Lower leg skin (tissue), 4 donors: Measurements from ENCODE around the gene MTSS2. TPM values are rescaled to one million over a fixed set of nuclear protein-coding genes. Genes with fewer than 3 reads are reported as not detected.

Source experiments
- DNase-seq, 2 donors: peaks; one replicate each; pipeline ENCODE4 v3.0.0-alpha.2; 2019; ENCODE audit warnings: low spot score in 2 of 2
- H3K4me3 ChIP-seq: fragments of 200-600 bp; sonication (generic); 2 replicates; pipeline ENCODE4 v1.5.1; 2017; ENCODE audit warnings: mild to moderate bottlenecking, low read depth; ENCODE audit not compliant: poor library complexity, severe bottlenecking
- POLR2A ChIP-seq, 2 donors: fragments of 450-650 bp; IDR thresholded peaks; one replicate each; pipeline ENCODE4 v1.6.1; 2016 to 2017; ENCODE audit warnings: antibody characterized with exemption in 2 of 2, mild to moderate bottlenecking in 1 of 2, moderate library complexity in 1 of 2
- WGBS, 2 donors: methylation state at CpG; one replicate each; pipeline ENCODE4 v1.1.5; 2018; 5-methylcytosine and 5-hydroxymethylcytosine counted together
- intact Hi-C: fragments of 100-400 bp; cut with DNase I; formaldehyde crosslinking; loops from one replicate; pipeline ENCODE4 v1.15.0; 2023; ENCODE audit warnings: low total_unique reads
- total RNA-seq, 4 donors: library from RNA; depleted of rRNA; stranded (reverse); fragments of >200 nt; gene quantifications; one replicate each; pipeline ENCODE4 v1.1.0, GENCODE V29; 2016
- TF ChIP-seq, protein P1 (sequence below), 3 donors: fragments of 450-650 bp; IDR thresholded peaks; one replicate each; pipeline ENCODE4 v1.5.1; 2016; ENCODE audit warnings: antibody characterized with exemption in 3 of 3, mild to moderate bottlenecking in 3 of 3, moderate library complexity in 2 of 3

Gene MTSS2
- total RNA-seq, 4 donors from 2014 or later: 18.4 to 55.5 (median 25.2) TPM

DNA sequence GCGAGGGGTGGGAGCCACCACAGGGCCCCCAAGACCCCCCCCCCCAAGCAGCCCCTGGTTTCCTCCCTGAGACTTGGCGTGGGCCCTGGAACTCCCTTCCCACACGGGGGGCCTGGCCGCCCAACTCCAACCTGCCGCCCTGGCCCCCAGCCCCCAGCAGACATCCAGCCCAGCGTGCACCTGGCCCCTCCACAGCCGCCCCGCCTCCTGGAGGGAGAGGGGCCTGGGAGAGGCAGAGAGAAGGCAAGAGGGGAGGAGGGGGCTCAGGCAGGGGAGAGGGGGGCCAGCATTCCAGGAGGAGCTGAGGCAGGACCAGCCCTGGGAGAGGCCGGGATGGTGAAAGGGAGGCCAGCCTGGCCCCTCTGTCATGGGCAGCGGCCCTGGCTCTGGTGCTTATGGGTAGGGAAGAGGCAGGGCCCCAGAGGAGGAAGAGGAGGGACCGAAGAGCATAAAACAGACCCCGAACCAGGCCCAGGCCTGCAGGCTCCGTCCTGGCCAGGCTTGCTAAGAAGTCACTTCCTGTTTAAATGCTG is 22.8 kb downstream of the MTSS2 start:
- intact Hi-C loops: no loop called here
- 79 to 86% methylated on average over 11 to 13 of the region's 13 CpGs for WGBS, 2 donors

DNA sequence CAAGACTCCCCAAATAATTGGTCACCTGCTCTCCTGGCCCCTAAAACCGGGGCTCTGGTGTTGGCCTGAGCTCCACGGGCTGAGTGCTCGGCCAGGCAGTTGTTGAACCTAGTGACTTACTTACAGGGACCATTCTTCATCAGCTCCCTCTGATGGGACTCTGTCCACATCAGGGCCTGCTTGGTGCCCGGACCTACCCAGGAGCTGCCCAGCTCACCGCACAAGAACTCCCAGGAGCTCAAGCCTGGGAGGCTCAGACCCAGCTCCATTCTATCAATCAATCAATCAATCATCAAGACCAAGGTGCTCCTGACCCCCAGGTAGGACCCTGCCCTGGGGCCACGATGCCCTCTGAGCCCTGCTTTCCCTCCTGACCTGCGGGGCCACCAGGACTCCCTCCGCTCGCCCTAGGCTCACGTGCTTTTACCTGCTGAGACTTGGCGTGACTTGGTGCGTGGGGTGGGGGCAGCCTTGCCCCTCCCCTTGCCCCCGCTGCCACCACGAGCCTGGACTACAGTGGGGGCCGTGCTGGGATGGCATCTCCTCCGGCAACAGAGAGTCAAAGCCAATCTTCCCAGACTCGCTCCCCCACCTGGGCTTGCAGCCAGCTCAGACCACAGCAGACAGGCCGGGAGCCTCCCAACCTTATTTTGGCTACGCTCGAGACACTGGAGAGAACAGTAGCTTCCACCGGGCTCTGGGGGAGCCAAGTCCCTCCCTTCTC is 23.8 kb downstream of the MTSS2 start:
- DNase-seq: peak in 1 of 2 donors; percentile 84

More for the DNA sequence above, 22.8 kb downstream of the MTSS2 start:
- no peak for TF ChIP-seq POLR2A (IDR thresholded peaks at IDR 0.05)
- no peak for DNase-seq
- no peak overlapping the region for H3K4me3 ChIP-seq

DNA sequence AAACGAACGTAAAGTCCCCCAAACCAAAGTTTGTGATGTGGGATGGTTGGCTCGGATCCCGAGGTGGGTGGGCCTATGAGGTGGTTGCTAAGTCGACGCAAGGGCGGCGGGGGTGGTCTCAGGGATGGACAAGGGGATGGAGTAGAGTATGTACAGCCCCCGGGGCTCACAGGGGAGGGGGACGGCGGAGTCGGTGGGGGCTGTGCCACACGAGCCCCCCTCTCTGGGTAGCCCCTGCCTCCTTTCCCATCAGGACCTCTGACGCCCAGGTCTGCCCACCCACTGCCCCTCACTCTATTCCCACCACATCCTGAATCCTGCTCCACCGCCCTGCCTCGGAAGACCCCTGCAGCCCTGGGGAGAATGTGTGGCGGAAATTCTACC is 24.3 kb downstream of the MTSS2 start:
- intact Hi-C loops: no loop called here
- no peak for DNase-seq
- no peak overlapping the region for H3K4me3 ChIP-seq
- TF ChIP-seq POLR2A (IDR thresholded peaks at IDR 0.05): no peak
- TF ChIP-seq, protein P1, sequence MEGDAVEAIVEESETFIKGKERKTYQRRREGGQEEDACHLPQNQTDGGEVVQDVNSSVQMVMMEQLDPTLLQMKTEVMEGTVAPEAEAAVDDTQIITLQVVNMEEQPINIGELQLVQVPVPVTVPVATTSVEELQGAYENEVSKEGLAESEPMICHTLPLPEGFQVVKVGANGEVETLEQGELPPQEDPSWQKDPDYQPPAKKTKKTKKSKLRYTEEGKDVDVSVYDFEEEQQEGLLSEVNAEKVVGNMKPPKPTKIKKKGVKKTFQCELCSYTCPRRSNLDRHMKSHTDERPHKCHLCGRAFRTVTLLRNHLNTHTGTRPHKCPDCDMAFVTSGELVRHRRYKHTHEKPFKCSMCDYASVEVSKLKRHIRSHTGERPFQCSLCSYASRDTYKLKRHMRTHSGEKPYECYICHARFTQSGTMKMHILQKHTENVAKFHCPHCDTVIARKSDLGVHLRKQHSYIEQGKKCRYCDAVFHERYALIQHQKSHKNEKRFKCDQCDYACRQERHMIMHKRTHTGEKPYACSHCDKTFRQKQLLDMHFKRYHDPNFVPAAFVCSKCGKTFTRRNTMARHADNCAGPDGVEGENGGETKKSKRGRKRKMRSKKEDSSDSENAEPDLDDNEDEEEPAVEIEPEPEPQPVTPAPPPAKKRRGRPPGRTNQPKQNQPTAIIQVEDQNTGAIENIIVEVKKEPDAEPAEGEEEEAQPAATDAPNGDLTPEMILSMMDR (IDR thresholded peaks at IDR 0.05): no peak
- WGBS, 2 donors: 75 to 77% methylated on average over 17 of the region's 17 CpGs

More for the DNA sequence above, 23.8 kb downstream of the MTSS2 start:
- no peak for TF ChIP-seq POLR2A (IDR thresholded peaks at IDR 0.05)
- TF ChIP-seq, protein P1 (IDR thresholded peaks at IDR 0.05): no peak
- intact Hi-C loops: no loop called here
- H3K4me3 ChIP-seq: no peak overlapping the region
- WGBS, 2 donors: 69 to 72% methylated on average over 21 of the region's 21 CpGs

DNA sequence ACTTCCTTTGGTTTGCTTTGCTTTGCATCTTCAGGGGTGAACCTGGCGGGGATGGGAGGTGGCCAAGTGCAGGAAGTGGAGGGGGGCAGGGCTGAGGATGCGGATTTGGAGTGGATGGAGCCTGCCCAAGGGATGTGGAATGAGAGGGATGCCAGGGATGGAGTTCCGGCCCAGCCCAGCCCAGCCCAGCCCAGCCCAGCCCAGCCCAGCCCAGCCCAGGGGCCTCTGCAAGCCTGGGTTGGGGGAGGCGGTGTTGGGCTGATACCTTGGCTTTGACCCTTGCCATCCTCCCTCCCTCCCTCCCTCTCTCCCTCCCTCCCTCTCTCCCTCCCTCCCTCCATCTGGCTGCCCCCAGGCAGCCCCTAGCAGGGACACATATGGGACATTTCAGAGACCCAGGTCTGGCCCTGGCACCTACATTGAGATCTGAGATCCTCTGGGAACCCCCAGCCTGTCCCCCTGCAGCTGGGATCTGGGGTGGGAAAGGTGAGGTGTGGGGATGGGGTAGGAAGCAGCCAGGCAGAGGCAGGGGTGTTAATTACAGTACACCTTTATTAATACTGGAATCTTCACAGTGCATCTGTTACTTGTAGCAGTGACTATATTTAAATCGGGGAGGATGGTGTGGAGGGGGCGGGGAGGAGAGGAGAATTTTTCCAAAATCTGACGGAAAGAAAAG is 25.0 kb downstream of the MTSS2 start:
- no peak for DNase-seq
- WGBS, 2 donors: 21 to 41% methylated on average over 6 of the region's 7 CpGs
- intact Hi-C loops: no loop called here
- no peak for TF ChIP-seq POLR2A (IDR thresholded peaks at IDR 0.05)
- TF ChIP-seq, protein P1 (IDR thresholded peaks at IDR 0.05): no peak
- no peak overlapping the region for H3K4me3 ChIP-seq

DNA sequence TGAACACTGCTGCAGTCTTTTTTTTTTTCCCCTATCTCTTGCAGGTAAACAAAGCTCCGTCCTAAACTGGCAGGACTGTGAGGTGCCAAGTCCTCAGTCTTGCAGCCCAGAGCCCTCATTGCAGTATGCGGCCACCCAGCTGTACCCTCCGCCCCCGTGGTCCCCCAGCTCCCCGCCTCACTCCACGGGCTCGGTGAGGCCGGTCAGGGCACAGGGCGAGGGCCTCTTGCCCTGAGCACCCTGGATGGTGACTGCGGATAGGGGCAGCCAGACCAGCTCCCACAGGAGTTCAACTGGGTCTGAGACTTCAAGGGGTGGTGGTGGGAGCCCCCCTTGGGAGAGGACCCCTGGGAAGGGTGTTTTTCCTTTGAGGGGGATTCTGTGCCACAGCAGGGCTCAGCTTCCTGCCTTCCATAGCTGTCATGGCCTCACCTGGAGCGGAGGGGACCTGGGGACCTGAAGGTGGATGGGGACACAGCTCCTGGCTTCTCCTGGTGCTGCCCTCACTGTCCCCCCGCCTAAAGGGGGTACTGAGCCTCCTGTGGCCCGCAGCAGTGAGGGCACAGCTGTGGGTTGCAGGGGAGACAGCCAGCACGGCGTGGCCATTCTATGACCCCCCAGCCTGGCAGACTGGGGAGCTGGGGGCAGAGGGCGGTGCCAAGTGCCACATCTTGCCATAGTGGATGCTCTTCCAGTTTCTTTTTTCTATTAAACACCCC is 25.7 kb downstream of the MTSS2 start:
- no peak for DNase-seq
- 77 to 78% methylated on average over 13 to 16 of the region's 16 CpGs for WGBS, 2 donors
- H3K4me3 ChIP-seq: no peak overlapping the region
- intact Hi-C loops: no loop called here
- TF ChIP-seq POLR2A (IDR thresholded peaks at IDR 0.05): no peak
- TF ChIP-seq, protein P1 (IDR thresholded peaks at IDR 0.05): no peak

DNA sequence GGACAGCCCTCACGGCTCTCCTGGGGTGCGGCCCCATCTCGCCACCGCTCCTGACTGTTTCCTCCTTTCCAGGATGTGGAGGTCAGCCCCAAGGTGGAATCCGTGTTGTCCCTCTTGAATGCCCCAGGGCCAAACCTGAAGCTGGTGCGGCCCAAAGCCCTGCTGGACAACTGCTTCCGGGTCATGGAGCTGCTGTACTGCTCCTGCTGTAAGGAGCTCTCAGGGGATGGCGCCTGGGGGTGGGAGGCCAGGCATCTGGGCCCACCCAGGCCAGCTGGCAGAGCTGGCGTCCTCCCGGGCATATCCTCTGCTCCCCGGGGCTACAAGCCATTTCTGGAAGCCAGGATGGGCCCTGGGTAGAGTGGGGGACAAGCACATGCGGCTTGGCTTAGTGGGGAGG is 26.3 kb downstream of the MTSS2 start:
- no peak for DNase-seq
- 61 to 80% methylated on average over 6 to 12 of the region's 12 CpGs for WGBS, 2 donors
- no peak for TF ChIP-seq POLR2A (IDR thresholded peaks at IDR 0.05)
- TF ChIP-seq, protein P1 (IDR thresholded peaks at IDR 0.05): no peak
- intact Hi-C loops: no loop called here
- no peak overlapping the region for H3K4me3 ChIP-seq
